BE2C (cell line): Measurements from ENCODE around the gene XG.
"Not testable (repeated sequence)": the region's sequence is repeated elsewhere in the genome, so short reads cannot be mapped to it uniquely, and the experiment has no call there.

Experiments
- DNase-seq: peaks from one replicate; pipeline ENCODE4 v3.0.0-alpha.2; 2020
- H3K27me3 ChIP-seq: fragments of 250-450 bp; sonication (Bioruptor Pico); 2 replicates; pipeline ENCODE4 v1.5.1; 2020; ENCODE audit warnings: mild to moderate bottlenecking
- H3K36me3 ChIP-seq: fragments of 250-450 bp; sonication (Bioruptor Pico); 2 replicates; pipeline ENCODE4 v1.5.1; 2020; ENCODE audit warnings: mild to moderate bottlenecking
- H3K4me1 ChIP-seq: fragments of 250-450 bp; sonication (Bioruptor Pico); 2 replicates; pipeline ENCODE4 v1.5.1; 2020
- H3K4me3 ChIP-seq: 2 replicates; pipeline ENCODE4 v1.5.1; 2011; ENCODE audit warnings: low read depth, low read length
- H3K9me3 ChIP-seq: fragments of 250-450 bp; sonication (Bioruptor Pico); 2 replicates; pipeline ENCODE4 v1.5.1; 2020
- TF ChIP-seq, protein P1 (sequence below): IDR thresholded peaks from 2 replicates; pipeline ENCODE4 v1.5.1; 2012; ENCODE audit warnings: mild to moderate bottlenecking, low read depth, low read length

The XG gene

DNA sequence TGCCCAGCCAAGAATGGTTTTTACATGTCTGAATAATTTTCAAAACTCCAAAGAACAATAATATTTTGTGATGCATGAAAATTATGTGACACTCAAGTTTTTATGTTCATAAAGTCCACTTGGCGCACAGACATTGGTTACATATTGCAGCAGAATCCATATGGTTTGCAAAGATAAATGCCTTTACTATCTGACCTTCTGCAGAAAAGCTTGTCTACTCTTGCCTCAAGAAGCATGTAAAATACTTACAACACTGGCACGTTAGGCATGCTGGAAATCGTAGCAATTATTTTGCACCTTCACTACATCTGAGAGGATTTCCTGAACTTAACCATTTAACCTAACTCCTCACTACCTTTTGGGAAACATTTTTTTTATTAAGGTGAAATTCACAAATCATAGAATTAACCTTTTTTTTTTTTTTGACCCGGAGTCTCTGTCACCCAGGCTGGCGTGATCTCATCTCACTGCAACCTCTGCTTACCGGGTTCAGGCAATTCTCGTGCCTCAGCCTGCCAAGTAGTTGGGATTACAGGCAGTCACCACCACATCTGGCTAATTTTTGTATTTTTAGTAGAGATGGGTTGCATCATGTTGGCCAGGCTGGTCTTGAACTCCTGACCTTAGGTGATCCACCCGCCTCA is 3.5 kb upstream of the XG start:
- Histone ChIP-seq H3K4me3 (no peak overlapping the region), H3K9me3 (no peaks in the 10 kb centered on the region), H3K27me3 (no peaks in the 10 kb centered on the region), H3K36me3 (no peaks in the 10 kb centered on the region), H3K4me1 (no peaks in the 10 kb centered on the region)
- no peak for DNase-seq
- TF ChIP-seq, protein P1, sequence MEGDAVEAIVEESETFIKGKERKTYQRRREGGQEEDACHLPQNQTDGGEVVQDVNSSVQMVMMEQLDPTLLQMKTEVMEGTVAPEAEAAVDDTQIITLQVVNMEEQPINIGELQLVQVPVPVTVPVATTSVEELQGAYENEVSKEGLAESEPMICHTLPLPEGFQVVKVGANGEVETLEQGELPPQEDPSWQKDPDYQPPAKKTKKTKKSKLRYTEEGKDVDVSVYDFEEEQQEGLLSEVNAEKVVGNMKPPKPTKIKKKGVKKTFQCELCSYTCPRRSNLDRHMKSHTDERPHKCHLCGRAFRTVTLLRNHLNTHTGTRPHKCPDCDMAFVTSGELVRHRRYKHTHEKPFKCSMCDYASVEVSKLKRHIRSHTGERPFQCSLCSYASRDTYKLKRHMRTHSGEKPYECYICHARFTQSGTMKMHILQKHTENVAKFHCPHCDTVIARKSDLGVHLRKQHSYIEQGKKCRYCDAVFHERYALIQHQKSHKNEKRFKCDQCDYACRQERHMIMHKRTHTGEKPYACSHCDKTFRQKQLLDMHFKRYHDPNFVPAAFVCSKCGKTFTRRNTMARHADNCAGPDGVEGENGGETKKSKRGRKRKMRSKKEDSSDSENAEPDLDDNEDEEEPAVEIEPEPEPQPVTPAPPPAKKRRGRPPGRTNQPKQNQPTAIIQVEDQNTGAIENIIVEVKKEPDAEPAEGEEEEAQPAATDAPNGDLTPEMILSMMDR, result no peak

DNA sequence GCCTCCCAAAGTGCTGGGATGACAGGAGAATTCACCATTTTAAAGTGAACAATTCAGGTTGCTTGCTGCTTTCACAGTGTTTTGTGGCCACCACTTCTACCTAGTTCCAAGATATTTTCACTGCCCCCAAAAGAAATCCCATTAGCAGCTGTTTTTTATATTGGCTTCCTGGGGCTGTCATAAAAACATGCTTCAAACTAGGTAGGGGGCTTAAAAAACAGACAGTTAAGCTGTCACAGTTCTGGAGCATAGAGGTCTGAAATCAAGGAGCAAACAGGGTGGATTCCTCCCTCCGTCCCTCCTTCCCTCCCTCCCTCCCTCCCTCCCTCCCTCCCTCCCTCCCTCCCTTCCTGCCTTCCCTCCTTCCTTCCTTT is 3.0 kb upstream of the XG start:
- DNase-seq, result no peak
- Histone ChIP-seq H3K4me3 (no peak overlapping the region), H3K4me1 (no peaks in the 10 kb centered on the region), H3K27me3 (no peaks in the 10 kb centered on the region), H3K9me3 (no peaks in the 10 kb centered on the region), H3K36me3 (no peaks in the 10 kb centered on the region)
- TF ChIP-seq, protein P1, result no peak

DNA sequence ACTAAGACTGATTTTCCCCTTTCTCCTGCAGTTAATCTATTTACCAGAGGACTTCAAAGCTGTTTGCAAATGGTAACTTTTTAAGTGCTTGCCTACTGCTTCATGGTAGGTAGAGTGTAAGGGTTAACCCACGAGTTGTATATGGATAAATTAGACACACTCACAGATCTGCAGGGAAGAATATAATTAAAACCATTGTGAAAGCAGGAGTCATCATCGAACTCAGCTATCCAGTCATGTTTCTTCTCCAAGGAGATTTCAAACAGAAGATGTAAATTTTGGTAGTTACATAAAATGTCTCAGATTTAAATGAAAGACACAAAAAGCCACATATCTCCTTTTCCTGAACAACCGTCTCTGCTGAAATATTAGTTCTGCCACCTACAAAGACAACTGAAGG is 549 bp upstream of the XG start:
- H3K4me3 ChIP-seq, result no peak overlapping the region
- DNase-seq, result no peak
- no peaks in the 10 kb centered on the region for H3K27me3 ChIP-seq
- TF ChIP-seq, protein P1, result no peak
- no peaks in the 10 kb centered on the region for H3K36me3 ChIP-seq
- H3K9me3 ChIP-seq, result no peaks in the 10 kb centered on the region
- H3K4me1 ChIP-seq, result no peaks in the 10 kb centered on the region

DNA sequence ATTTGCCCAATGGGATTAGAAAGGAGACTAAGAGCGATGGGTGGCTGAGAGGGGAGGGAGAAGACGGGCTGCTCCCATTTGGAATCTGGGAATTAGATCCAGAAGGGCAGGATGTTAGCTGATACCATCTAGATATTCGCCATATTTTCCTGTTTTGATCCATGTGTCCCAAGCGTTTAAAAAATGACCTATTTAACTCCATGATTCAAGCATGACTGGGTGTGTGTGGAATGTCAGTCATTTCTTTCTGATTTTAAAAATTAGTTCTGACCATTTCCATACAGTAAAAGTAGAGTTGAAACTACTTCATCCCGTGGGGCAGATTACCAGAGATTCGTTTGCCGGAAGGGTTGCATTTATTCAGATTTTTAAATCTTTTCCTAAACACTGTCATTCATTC is 601 bp downstream of the XG start:
- not testable (repeated sequence) for H3K4me3 ChIP-seq, H3K36me3 ChIP-seq, H3K27me3 ChIP-seq, H3K9me3 ChIP-seq, H3K4me1 ChIP-seq, DNase-seq

DNA sequence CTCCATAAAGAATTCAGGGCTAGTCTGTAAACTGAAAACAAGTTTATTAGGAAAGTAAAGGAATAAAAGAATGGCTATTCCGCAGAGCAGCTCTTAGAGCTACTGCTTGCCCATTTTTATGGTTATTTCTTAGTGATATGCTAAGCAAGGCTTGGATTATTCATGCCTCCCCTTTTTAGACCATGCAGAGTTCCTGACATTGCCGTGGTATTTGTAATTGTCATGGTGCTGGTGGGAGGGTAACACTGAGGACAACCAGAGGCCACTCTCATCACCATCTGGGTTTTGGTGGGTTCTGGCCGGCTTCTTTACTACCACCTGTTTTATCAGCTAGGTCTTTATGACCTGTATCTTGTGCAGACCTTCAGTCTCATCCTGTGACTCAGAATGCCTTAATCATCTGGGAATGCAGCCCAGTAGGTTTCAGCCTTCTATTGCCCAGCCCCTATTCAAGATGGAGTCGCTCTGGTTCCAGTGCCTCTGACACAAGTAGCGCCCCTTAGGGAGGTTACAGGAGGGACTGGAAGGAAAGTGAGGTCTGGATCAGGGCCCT is 3.4 kb downstream of the XG start:
- H3K27me3 ChIP-seq, H3K36me3 ChIP-seq, DNase-seq, H3K4me3 ChIP-seq, H3K4me1 ChIP-seq, H3K9me3 ChIP-seq: not testable (repeated sequence)

DNA sequence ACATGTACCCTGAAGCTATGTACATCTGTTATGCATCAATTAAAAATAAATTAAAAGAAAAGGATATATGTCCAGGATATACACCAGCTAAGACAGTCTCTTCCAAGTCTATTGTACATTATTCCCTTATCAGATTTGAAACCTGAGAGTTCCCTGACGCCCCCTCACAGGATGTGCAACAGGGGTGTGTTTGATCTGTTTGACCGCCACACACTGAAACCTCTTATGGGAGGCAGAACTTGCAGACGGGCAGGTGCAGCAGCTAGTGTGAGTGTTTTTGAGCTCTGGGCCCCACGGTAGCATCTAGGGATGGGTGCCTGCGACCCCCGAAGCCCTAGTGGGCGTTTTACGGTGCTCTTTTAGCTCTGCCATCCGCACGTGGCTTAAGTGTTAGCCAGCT is 4.7 kb downstream of the XG start:
- Histone ChIP-seq H3K36me3 (no peaks in the 10 kb centered on the region), H3K9me3 (no peaks in the 10 kb centered on the region), H3K27me3 (no peaks in the 10 kb centered on the region), H3K4me1 (no peaks in the 10 kb centered on the region), H3K4me3 (no peak overlapping the region)
- TF ChIP-seq, protein P1, result no peak
- DNase-seq, result no peak

DNA sequence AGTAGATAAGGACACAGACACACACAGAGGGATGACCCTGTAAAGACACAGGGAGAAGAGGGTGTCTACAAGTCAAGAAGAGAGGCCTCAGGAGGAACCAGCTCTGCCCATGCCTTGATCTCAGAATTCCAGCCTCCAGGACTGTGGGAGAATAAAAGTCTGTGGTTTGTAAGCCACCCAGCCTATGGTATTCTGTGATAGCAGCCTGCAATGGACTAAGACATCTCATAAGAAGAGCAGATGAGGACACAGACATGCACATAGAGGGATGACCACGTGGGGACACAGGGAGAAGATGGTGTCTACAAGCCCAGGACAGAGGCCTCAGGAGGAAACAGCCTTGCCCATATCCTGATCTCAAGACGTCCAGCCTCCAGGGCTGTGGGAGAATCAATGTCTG is 9.4 kb downstream of the XG start:
- Histone ChIP-seq H3K27me3 (no peaks in the 10 kb centered on the region), H3K36me3 (no peaks in the 10 kb centered on the region), H3K4me3 (no peak overlapping the region), H3K4me1 (no peaks in the 10 kb centered on the region), H3K9me3 (no peaks in the 10 kb centered on the region)
- TF ChIP-seq, protein P1, result no peak
- no peak for DNase-seq

DNA sequence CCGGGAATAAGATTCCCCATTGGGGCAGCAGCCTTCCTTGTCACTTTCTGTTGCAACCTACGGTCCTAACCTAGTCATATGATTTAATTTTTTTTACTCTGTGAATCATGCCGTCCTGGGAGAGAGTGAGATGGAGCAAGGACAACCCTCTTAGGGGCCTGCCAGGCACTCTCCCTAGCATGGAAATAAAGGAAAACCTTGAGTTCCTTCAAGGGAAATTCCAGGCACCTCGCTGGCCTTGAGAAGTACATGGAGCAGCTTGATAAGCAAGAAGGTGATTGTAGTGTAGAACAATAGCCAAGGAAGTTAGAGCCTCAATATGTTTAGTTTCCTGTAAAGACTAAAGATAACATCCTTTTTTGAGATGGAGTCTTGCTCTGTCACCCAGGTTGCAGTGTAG is 10.8 kb downstream of the XG start:
- not testable (repeated sequence) for H3K4me3 ChIP-seq, H3K36me3 ChIP-seq, H3K9me3 ChIP-seq, H3K27me3 ChIP-seq, H3K4me1 ChIP-seq, DNase-seq

DNA sequence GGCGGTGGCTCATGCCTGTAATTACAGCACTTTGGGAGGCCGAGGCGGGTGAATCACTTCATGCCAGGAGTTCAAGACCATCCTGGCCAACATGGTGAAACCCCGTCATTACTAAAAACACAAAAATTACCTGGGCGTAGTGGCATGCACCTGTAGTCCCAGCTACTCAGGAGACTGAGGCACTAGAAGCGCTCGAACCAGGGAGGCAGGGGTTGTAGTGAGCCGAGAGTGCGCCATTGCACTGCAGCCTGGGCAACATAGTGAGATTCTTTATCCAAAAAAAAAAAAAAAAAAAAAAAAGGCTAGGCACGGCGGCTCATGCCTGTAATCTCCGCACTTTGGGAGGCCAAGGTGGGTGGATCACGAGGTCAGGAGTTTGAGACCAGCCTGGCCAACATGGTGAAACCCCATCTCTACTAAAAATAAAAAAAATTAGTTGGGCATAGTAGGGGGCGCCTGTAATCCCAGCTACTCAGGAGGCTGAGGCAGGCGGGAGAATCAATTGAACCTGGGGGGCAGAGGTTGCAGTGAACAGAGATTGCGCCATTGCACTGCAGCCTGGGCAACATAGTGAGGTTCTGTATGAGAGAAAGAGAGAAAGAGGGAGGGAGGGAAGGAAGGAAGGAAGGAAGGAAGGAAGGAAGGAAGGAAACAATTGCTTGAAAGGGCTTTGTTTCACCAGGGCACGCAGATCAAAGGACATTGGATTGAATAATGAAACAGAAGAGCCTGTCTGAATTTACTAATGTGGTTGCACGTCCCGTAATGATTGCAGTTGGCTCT is 13.1 kb downstream of the XG start:
- not testable (repeated sequence) for H3K4me1 ChIP-seq, H3K4me3 ChIP-seq, H3K36me3 ChIP-seq, DNase-seq, H3K27me3 ChIP-seq, H3K9me3 ChIP-seq
